PFSK-1 (cell line): ENCODE results near the gene CDT1.

Source experiments
- FOXP2 ChIP-seq: optimal IDR thresholded peaks from 2 replicates; pipeline ENCODE3; 2011; ENCODE audit warnings: borderline replicate concordance, control low read depth, inconsistent platforms; ENCODE audit not compliant: insufficient read depth; ENCODE audit errors: extremely low read length, extremely low read depth
- POLR2AphosphoS5 ChIP-seq: IDR thresholded peaks from 2 replicates; pipeline ENCODE4 v1.6.1; 2012; ENCODE audit warnings: low read depth, mild to moderate bottlenecking, control low read depth, low read length, moderate library complexity
- SIN3A ChIP-seq: IDR thresholded peaks from 2 replicates; pipeline ENCODE4 v1.6.1; 2012; ENCODE audit warnings: mild to moderate bottlenecking, low read length, moderate library complexity, borderline replicate concordance; ENCODE audit not compliant: insufficient read depth
- TAF1 ChIP-seq: IDR thresholded peaks from 2 replicates; pipeline ENCODE4 v1.6.1; 2012; ENCODE audit warnings: low read length, control low read depth, borderline replicate concordance; ENCODE audit not compliant: insufficient read depth
- TF ChIP-seq, protein P1 (sequence below), 2 experiments: IDR thresholded peaks; 2 replicates each; pipeline versions ENCODE4 v1.6.1 to v1.8.0; 2011 to 2012; ENCODE audit warnings: low read depth in 2 of 2, low read length in 2 of 2, control low read depth in 1 of 2, inconsistent platforms in 1 of 2, mild to moderate bottlenecking in 1 of 2, moderate library complexity in 1 of 2; ENCODE audit not compliant: insufficient read depth in 1 of 2

CDT1 gene

DNA sequence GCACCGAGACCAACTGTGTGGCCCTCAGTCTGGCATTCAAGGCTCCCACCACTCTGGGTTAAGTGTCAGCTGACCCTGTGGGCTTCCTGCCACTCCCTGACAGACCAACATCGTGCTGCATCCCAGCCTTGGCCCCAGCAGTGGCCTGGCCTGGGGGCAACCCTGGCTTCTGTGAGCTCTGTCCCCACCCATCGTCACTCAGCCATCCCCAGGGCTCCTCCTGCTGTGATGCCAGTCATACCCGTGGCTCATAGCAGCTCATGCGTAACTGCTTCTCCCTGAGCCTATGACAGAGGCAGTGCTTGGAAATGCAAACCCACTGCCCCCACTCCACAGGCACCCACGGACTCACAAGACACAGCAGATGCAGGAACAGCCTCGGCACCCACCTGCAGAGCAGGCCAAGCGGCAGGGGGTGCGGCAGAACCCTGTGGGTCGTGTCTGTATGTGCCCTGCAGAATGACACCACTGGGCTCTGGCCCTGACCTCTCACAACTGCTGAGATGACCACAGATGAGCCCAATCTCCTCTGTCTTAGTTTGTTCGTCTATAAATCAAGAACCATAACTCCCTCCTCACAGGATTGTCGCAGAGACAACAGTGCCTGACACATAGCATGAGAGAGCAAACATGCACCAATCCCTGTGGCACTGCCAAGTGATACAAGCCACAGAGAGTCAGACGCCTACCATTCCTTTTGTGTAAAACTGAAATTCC is 45.2 kb upstream of the CDT1 start:
- no peak for TF ChIP-seq FOXP2
- no peak for TF ChIP-seq POLR2AphosphoS5
- no peak for TF ChIP-seq SIN3A

GRCh38 chr16:88758944-88759244 is 44.7 kb upstream of the CDT1 start:
- no peak for TF ChIP-seq TAF1

- TF ChIP-seq TAF1 = no peak
- TF ChIP-seq, protein P1, sequence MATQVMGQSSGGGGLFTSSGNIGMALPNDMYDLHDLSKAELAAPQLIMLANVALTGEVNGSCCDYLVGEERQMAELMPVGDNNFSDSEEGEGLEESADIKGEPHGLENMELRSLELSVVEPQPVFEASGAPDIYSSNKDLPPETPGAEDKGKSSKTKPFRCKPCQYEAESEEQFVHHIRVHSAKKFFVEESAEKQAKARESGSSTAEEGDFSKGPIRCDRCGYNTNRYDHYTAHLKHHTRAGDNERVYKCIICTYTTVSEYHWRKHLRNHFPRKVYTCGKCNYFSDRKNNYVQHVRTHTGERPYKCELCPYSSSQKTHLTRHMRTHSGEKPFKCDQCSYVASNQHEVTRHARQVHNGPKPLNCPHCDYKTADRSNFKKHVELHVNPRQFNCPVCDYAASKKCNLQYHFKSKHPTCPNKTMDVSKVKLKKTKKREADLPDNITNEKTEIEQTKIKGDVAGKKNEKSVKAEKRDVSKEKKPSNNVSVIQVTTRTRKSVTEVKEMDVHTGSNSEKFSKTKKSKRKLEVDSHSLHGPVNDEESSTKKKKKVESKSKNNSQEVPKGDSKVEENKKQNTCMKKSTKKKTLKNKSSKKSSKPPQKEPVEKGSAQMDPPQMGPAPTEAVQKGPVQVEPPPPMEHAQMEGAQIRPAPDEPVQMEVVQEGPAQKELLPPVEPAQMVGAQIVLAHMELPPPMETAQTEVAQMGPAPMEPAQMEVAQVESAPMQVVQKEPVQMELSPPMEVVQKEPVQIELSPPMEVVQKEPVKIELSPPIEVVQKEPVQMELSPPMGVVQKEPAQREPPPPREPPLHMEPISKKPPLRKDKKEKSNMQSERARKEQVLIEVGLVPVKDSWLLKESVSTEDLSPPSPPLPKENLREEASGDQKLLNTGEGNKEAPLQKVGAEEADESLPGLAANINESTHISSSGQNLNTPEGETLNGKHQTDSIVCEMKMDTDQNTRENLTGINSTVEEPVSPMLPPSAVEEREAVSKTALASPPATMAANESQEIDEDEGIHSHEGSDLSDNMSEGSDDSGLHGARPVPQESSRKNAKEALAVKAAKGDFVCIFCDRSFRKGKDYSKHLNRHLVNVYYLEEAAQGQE (IDR thresholded peaks at IDR 0.05; ENCODE audit: insufficient read depth in 1 of 2, low read depth in 2 of 2, low read length in 2 of 2) = no peak
- no peak for TF ChIP-seq POLR2AphosphoS5
- no peak for TF ChIP-seq FOXP2
- no peak for TF ChIP-seq SIN3A
These were observed 44.2 kb upstream of the CDT1 start for GRCh38 chr16:88759245-88759975.

DNA sequence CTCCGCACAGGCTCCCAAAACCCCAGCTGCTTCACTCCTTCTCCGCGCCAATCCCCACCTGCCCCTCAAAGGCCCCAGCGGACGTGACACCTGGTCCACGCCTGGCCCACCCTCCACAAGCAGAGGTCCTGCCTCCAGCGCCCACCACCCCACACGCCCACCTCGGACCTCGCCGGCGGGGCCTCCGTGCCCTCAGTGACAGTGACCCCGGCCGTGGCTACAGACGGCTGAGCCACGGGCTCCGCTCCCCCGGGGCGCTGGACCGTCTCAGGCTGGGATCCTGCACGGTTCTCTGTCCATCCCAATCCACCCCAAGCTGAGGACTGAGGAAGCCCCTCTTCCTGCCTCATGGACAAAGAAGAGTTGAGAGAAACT is 43.6 kb upstream of the CDT1 start:
- TF ChIP-seq FOXP2 (no peak), POLR2AphosphoS5 (no peak), TAF1 (no peak), SIN3A (no peak)
- TF ChIP-seq, protein P1 (IDR thresholded peaks at IDR 0.05; ENCODE audit: insufficient read depth in 1 of 2, low read depth in 2 of 2, low read length in 2 of 2) = no peak

- TF ChIP-seq FOXP2 (no peak), POLR2AphosphoS5 (no peak), SIN3A (no peak), TAF1 (no peak)
- TF ChIP-seq, protein P1 (IDR thresholded peaks at IDR 0.05; ENCODE audit: insufficient read depth in 1 of 2, low read depth in 2 of 2, low read length in 2 of 2) = no peak
These were observed 43.0 kb upstream of the CDT1 start for GRCh38 chr16:88760424-88761142.

GRCh38 chr16:88761143-88761534 is 42.5 kb upstream of the CDT1 start:
- TF ChIP-seq, protein P1 (IDR thresholded peaks at IDR 0.05; ENCODE audit: insufficient read depth in 1 of 2, low read depth in 2 of 2, low read length in 2 of 2) = no peak
- TF ChIP-seq TAF1 (no peak), SIN3A (no peak), FOXP2 (no peak), POLR2AphosphoS5 (no peak)
